Peyer's patch (tissue), 4 donors: Measurements from ENCODE around the gene NUFIP1.

Source experiments
- CTCF ChIP-seq, 6 experiments: fragments of 450-650 bp in 4 of 6; fragments of 200-600 bp in 2 of 6; sonication (generic) in 1 of 6; IDR thresholded peaks; one replicate each; pipeline ENCODE4 v1.5.1; 2017 to 2019; ENCODE audit warnings: antibody characterized with exemption in 6 of 6, mild to moderate bottlenecking in 3 of 6, moderate library complexity in 1 of 6
- POLR2A ChIP-seq, 2 donors: fragments of 450-650 bp; IDR thresholded peaks; one replicate each; pipeline ENCODE4 v1.5.1; 2017; ENCODE audit warnings: antibody characterized with exemption in 2 of 2, mild to moderate bottlenecking in 2 of 2, moderate library complexity in 2 of 2

GRCh38 chr13:44904967-44905366 lies 84.3 kb downstream of the NUFIP1 start:
- no peak for TF ChIP-seq CTCF (IDR thresholded peaks at IDR 0.05)
- TF ChIP-seq POLR2A (IDR thresholded peaks at IDR 0.05) = no peak
